Right lung (tissue), 5 donors: ENCODE results near the gene PTGER2. TPM values are rescaled to one million over a fixed set of nuclear protein-coding genes. Genes with fewer than 3 reads are reported as not detected.

Source experiments
- DNase-seq, 2 donors: peaks; one replicate each; pipeline ENCODE4 v3.0.0-alpha.2; 2013
- polyA plus RNA-seq, 5 donors: library from polyadenylated mRNA; unstranded; fragments of 120-200 nt; gene quantifications; one replicate each; pipeline versions ENCODE4 v1.2.1 to v1.2.3, GENCODE V29; 2013; ENCODE audit warnings: inconsistent platforms in 1 of 5, low replicate concordance in 1 of 5; ENCODE audit not compliant: insufficient read length in 5 of 5, insufficient read depth in 1 of 5

The PTGER2 gene
- polyA plus RNA-seq, 5 donors = 3.2 to 6.8 (median 5.3) TPM

GRCh38 chr14:52304248-52304904 is 9.7 kb upstream of the PTGER2 start:
- DNase-seq = no peak

GRCh38 chr14:52305014-52305413 is 9.1 kb upstream of the PTGER2 start:
- no peak for DNase-seq

GRCh38 chr14:52307376-52307775 is 6.7 kb upstream of the PTGER2 start:
- DNase-seq = no peak

GRCh38 chr14:52307905-52308304 is 6.2 kb upstream of the PTGER2 start:
- DNase-seq = no peak

GRCh38 chr14:52310541-52310940 is 3.6 kb upstream of the PTGER2 start:
- DNase-seq = no peak

- DNase-seq = peak; percentile 71 to 82
Observed at GRCh38 chr14:52312931-52313355, 1.2 kb upstream of the PTGER2 start.

GRCh38 chr14:52313462-52313861 is 650 bp upstream of the PTGER2 start:
- no peak for DNase-seq

GRCh38 chr14:52314595-52315354 is 663 bp downstream of the PTGER2 start:
- peak in 1 of 2 donors; percentile 26 for DNase-seq

- DNase-seq = no peak
Observed at GRCh38 chr14:52315355-52315718, 1.2 kb downstream of the PTGER2 start.

GRCh38 chr14:52318062-52318461 is 4.0 kb downstream of the PTGER2 start:
- no peak for DNase-seq

GRCh38 chr14:52318826-52319645 is 4.9 kb downstream of the PTGER2 start:
- DNase-seq = peak in 1 of 2 donors; percentile 41

GRCh38 chr14:52319919-52320318 is 5.8 kb downstream of the PTGER2 start:
- DNase-seq = no peak

GRCh38 chr14:52325126-52325525 is 11.0 kb downstream of the PTGER2 start:
- DNase-seq = no peak

GRCh38 chr14:52325630-52326029 is 11.5 kb downstream of the PTGER2 start:
- DNase-seq = no peak

GRCh38 chr14:52327374-52328226 is 13.5 kb downstream of the PTGER2 start:
- peak; percentile 64 to 73 for DNase-seq

- DNase-seq = no peak
Observed at GRCh38 chr14:52328276-52328675, 14.2 kb downstream of the PTGER2 start.

GRCh38 chr14:52329678-52330369 is 15.7 kb downstream of the PTGER2 start:
- DNase-seq = no peak

GRCh38 chr14:52332269-52332668 is 18.2 kb downstream of the PTGER2 start:
- no peak for DNase-seq

- no peak for DNase-seq
Observed at GRCh38 chr14:52333108-52333507, 19.0 kb downstream of the PTGER2 start.

GRCh38 chr14:52333823-52334657 is 19.9 kb downstream of the PTGER2 start:
- no peak for DNase-seq
